PC-3 (cell line): Measurements from ENCODE around the gene PDGFD. TPM values are rescaled to one million over a fixed set of nuclear protein-coding genes. Genes with fewer than 3 reads are reported as not detected.

Experiments
- ATAC-seq: fragments of 200-7000 bp; cut with Tn5 transposase; 2 replicates; pipeline ENCODE4 v1.9.1; 2020; ENCODE audit warnings: mild to moderate bottlenecking, moderate library complexity
- BruUV-seq: library from RNA; stranded (reverse); fragments of 400-500 nt; replicated peaks from 2 replicates; lab custom pipeline; 2021; lab: Mats Ljungman, UMichigan
- CTCF ChIA-PET: fragments of 300-600 bp; sonication (Branson Sonifier 250); formaldehyde crosslinking; loops from one replicate; lab custom pipeline; 2022; ENCODE audit warnings: antibody characterized with exemption; lab: Charles Lee
- POLR2A ChIA-PET: fragments of 300-600 bp; sonication (Branson Sonifier 250); formaldehyde crosslinking; loops from one replicate; lab custom pipeline; 2022; ENCODE audit warnings: antibody characterized with exemption; ENCODE audit not compliant: unreplicated experiment; lab: Charles Lee
- DNase-seq: peaks from one replicate; pipeline ENCODE4 v3.0.0-alpha.2; 2015
- H2AFZ ChIP-seq: fragments of 300-600 bp; sonication (generic); 2 replicates; pipeline ENCODE4 v1.6.0; 2016; ENCODE audit warnings: antibody characterized with exemption, low read length
- H3F3A ChIP-seq: fragments of 300-600 bp; sonication (generic); one replicate; pipeline ENCODE4 v1.6.0; 2017; ENCODE audit warnings: antibody characterized with exemption, low read length, control low read depth, mild to moderate bottlenecking; ENCODE audit not compliant: unreplicated experiment
- H3K27ac ChIP-seq: fragments of 300-600 bp; sonication (generic); 2 replicates; pipeline ENCODE4 v1.5.1; 2016; ENCODE audit warnings: mild to moderate bottlenecking, low read length
- H3K27me3 ChIP-seq: fragments of 300-600 bp; sonication (generic); 2 replicates; pipeline ENCODE4 v1.6.1; 2016; ENCODE audit warnings: low read length, mixed read lengths
- H3K36me3 ChIP-seq: fragments of 300-600 bp; sonication (generic); 2 replicates; pipeline ENCODE4 v1.6.1; 2016; ENCODE audit warnings: low read depth, mixed run types, low read length, mixed read lengths
- H3K4me1 ChIP-seq: fragments of 300-600 bp; sonication (generic); 2 replicates; pipeline ENCODE4 v1.5.1; 2016; ENCODE audit warnings: low read length; ENCODE audit not compliant: insufficient read depth
- H3K4me2 ChIP-seq: fragments of 300-600 bp; sonication (generic); 2 replicates; pipeline ENCODE4 v1.6.0; 2016; ENCODE audit warnings: low read length
- H3K4me3 ChIP-seq: fragments of 300-600 bp; sonication (generic); 2 replicates; pipeline ENCODE4 v1.5.1; 2016; ENCODE audit warnings: mild to moderate bottlenecking, low read length, mixed read lengths
- H3K79me2 ChIP-seq: fragments of 300-600 bp; sonication (generic); 2 replicates; pipeline ENCODE4 v1.6.1; 2017; ENCODE audit warnings: low read length, mixed read lengths
- H3K9ac ChIP-seq: fragments of 300-600 bp; sonication (generic); 2 replicates; pipeline ENCODE4 v1.6.0; 2016; ENCODE audit warnings: mild to moderate bottlenecking, low read length
- H3K9me2 ChIP-seq: fragments of 300-600 bp; sonication (generic); replicated peaks from 2 replicates; pipeline ENCODE4 v1.6.1; 2016; ENCODE audit warnings: mixed run types, low read length, mixed read lengths
- H3K9me3 ChIP-seq: fragments of 300-600 bp; sonication (generic); 2 replicates; pipeline ENCODE4 v1.6.1; 2016; ENCODE audit warnings: low read length, mixed read lengths
- H4K20me1 ChIP-seq: fragments of 300-600 bp; sonication (generic); 2 replicates; pipeline ENCODE4 v1.6.1; 2016; ENCODE audit warnings: low read length, mixed read lengths
- EZH2 ChIP-seq: fragments of 300-600 bp; sonication (generic); IDR thresholded peaks from one replicate; pipeline ENCODE4 v1.6.1; 2017; ENCODE audit warnings: antibody characterized with exemption, mild to moderate bottlenecking, low read length; ENCODE audit not compliant: unreplicated experiment
- EZH2phosphoT487 ChIP-seq: fragments of 300-600 bp; sonication (generic); IDR thresholded peaks from 2 replicates; pipeline ENCODE4 v1.6.1; 2018; ENCODE audit warnings: mild to moderate bottlenecking, antibody characterized with exemption, low read length, borderline replicate concordance
- intact Hi-C: fragments of 100-400 bp; cut with micrococcal nuclease; formaldehyde crosslinking; loops from 2 replicates; pipeline ENCODE4 v1.9.0; 2023
- total RNA-seq: library from RNA; depleted of rRNA; stranded (reverse); fragments of >200 nt; gene quantifications from 2 replicates; pipeline ENCODE4 v1.2.3, GENCODE V29; 2014
- TF ChIP-seq, protein P1 (sequence below): fragments of 300-600 bp; sonication (generic); conservative IDR thresholded peaks from 2 replicates; pipeline ENCODE4 v1.5.1; 2017; ENCODE audit warnings: antibody characterized with exemption, low read depth, mild to moderate bottlenecking, low read length

Gene PDGFD
- total RNA-seq, 1 experiment from 2014 or later = 5.0 TPM

DNA sequence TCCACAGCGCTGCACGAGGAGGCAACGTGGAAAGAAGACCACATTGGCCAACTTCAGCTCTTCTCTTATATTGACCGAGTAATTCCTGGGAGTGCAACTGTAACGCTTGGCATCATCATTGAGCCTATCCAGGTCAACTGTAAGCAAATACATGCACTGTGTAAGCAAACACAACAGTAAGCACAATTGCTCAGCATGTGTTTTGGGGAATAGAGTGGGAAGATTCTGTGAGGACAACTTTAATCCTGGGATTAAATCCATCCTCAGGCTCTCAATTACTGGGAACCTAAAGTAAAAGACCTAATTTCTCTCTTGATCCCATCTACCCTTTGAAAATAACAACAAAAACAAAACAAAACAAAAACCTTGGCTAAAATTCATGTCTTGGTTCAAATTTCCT is 237.0 kb downstream of the PDGFD start:
- peaks cover 22% of the 10 kb centered on the region for H3K4me1 ChIP-seq
- BruUV-seq = no TSS peak
- no peaks in the 10 kb centered on the region for H3K36me3 ChIP-seq
- ChIA-PET POLR2A (no interaction called here), CTCF (no interaction called here)
- H3K79me2 ChIP-seq = no peaks in the 10 kb centered on the region
- no peaks in the 10 kb centered on the region for H4K20me1 ChIP-seq
- H2AFZ ChIP-seq = no peak overlapping the region
- no peaks in the 10 kb centered on the region for H3F3A ChIP-seq
- no peaks in the 10 kb centered on the region for H3K27me3 ChIP-seq
- no peak for TF ChIP-seq EZH2
- TF ChIP-seq, protein P1, sequence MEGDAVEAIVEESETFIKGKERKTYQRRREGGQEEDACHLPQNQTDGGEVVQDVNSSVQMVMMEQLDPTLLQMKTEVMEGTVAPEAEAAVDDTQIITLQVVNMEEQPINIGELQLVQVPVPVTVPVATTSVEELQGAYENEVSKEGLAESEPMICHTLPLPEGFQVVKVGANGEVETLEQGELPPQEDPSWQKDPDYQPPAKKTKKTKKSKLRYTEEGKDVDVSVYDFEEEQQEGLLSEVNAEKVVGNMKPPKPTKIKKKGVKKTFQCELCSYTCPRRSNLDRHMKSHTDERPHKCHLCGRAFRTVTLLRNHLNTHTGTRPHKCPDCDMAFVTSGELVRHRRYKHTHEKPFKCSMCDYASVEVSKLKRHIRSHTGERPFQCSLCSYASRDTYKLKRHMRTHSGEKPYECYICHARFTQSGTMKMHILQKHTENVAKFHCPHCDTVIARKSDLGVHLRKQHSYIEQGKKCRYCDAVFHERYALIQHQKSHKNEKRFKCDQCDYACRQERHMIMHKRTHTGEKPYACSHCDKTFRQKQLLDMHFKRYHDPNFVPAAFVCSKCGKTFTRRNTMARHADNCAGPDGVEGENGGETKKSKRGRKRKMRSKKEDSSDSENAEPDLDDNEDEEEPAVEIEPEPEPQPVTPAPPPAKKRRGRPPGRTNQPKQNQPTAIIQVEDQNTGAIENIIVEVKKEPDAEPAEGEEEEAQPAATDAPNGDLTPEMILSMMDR = no peak
- TF ChIP-seq EZH2phosphoT487 = no peak
- no peak for DNase-seq
- no peak overlapping the region for H3K4me3 ChIP-seq
- no peak for ATAC-seq
- H3K27ac ChIP-seq = no peak overlapping the region
- no peaks in the 10 kb centered on the region for H3K9me2 ChIP-seq
- no peaks in the 10 kb centered on the region for H3K9me3 ChIP-seq
- H3K9ac ChIP-seq = no peak overlapping the region
- no peak overlapping the region for H3K4me2 ChIP-seq
- intact Hi-C loops = loop anchor here (1.0 to 10.0 kb wide), 3 partner anchors 224 to 1938 kb away; no protein-coding TSS in a partner anchor

DNA sequence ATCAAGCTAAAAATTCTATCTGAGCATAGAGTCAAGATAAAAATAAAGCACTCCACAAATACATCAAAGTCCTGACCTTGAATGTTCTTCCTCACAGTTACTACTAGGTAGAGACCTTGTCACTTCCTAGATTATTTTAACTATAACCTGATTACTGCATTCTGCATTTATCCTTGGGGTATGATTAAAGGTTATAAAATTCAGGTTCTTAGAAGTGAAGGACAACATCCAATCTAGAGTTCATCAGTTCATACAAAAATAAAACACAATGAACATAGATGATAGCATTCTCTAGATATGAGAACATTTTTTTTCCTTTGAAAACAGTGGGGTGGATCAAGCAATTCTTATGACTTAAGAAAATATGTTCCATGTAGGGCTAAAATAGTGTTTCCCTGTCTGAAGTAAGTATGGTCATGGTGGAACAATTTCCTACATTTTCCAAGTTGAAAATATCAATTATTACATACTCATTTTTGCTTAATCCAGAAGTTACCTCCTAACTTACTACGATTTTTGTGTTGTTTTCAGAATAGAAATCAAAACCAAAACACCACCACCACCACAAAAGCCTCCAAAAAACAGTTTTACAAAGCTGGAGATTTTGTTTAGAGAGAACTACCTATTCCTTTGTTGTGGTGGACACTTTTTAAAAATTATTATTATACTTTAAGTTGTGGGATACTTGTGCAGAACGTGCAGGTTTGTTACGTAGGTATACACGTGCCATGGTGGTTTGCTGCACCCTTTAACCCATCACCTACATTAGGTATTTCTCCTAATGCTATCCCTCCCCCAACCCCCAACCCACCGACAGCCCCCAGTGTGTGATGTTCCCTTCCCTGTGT is 239.6 kb downstream of the PDGFD start:
- no TSS peak for BruUV-seq
- ChIA-PET POLR2A (no interaction called here), CTCF (no interaction called here)
- no peak for ATAC-seq
- Histone ChIP-seq H3K9me3 (no peaks in the 10 kb centered on the region), H3K27ac (no peak overlapping the region), H3K4me3 (no peak overlapping the region), H3K4me2 (peak overlapping the region; percentile 37; the same call in 1 of the 2 replicates), H3K9ac (no peak overlapping the region), H3K36me3 (no peaks in the 10 kb centered on the region), H4K20me1 (no peaks in the 10 kb centered on the region), H3K79me2 (no peaks in the 10 kb centered on the region), H3K4me1 (peaks cover 24% of the 10 kb centered on the region), H3K27me3 (no peaks in the 10 kb centered on the region), H3K9me2 (no peaks in the 10 kb centered on the region), H3F3A (no peaks in the 10 kb centered on the region), H2AFZ (no peak overlapping the region)
- TF ChIP-seq, protein P1 = no peak
- no peak for TF ChIP-seq EZH2
- intact Hi-C loops = loop anchor here (5.0 to 10.0 kb wide), 3 partner anchors 242 to 1940 kb away; no protein-coding TSS in a partner anchor
- DNase-seq = no peak

DNA sequence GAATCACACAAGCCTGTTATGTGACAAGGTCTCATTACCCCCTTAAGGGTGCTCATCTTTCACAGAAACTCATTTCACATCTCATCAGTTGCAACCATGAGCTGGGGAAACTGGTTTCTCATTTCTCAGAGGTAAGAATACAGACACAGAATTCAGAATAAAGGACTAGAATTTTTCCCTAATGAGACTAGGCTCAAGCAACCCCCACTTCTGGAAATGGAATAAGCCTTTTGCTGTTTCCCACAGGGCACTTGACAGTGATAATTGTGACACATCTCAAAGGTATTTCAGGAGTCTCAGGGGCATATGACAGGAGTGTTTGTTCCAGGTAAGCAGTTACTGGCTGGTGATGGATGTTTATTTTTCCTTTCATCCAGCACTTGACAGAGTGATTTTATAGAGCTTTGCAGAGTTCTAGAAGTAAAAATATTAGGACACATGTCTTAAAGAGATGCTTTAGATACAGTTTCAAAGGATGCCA is 240.5 kb downstream of the PDGFD start:
- POLR2A ChIA-PET = no interaction called here
- intact Hi-C loops = loop anchor here (5.0 to 10.0 kb wide), 3 partner anchors 241 to 1941 kb away; no protein-coding TSS in a partner anchor

More for the DNA sequence above, 240.5 kb downstream of the PDGFD start:
- Histone ChIP-seq H3K4me1 (peaks cover 24% of the 10 kb centered on the region), H3K27me3 (0 out of 2 replicates have a peak, but pooled peaks cover 1% of the 10 kb centered on the region), H4K20me1 (no peaks in the 10 kb centered on the region), H3K9me3 (no peaks in the 10 kb centered on the region), H3K79me2 (no peaks in the 10 kb centered on the region), H2AFZ (no peak overlapping the region), H3F3A (no peaks in the 10 kb centered on the region), H3K4me2 (peak overlapping the region; percentile 37), H3K4me3 (no peak overlapping the region), H3K9me2 (no peaks in the 10 kb centered on the region), H3K27ac (peak overlapping the region; percentile 29), H3K9ac (no peak overlapping the region), H3K36me3 (no peaks in the 10 kb centered on the region)
- TF ChIP-seq, protein P1 = no peak
- TF ChIP-seq EZH2 (no peak), EZH2phosphoT487 (no peak)
- ATAC-seq (peak; percentile 76), DNase-seq (peak; percentile 89)
- CTCF ChIA-PET = no interaction called here
- no TSS peak for BruUV-seq
